ENCODE data around the gene ZNF780A. TPM values are rescaled to one million over a fixed set of nuclear protein-coding genes. Genes with fewer than 3 reads are reported as not detected.

The ZNF780A gene
- total and polyA plus RNA-seq, 2 donors (not counting 1 experiment from before 2014, with no cell fraction given) = 14.7 to 17.3 TPM

GRCh38 chr19:40055832-40056504 is 34.8 kb downstream of the ZNF780A start, which contains the start of gene ZNF780B:
TSS of gene ZNF780B (minus strand) at chr19:40056231. CDS start at chr19:40050332, 5,899 bp downstream.
- Histone ChIP-seq H3K36me3 (ENCODE audit: control insufficient read depth, insufficient read depth, low read length) (no peaks in the 10 kb centered on the region), H3K4me2 (ENCODE audit: extremely low read depth, insufficient read depth, low read length) (peak within 1 kb of the TSS; percentile 99), H2AFZ (ENCODE audit: low read length) (peak within 1 kb of the TSS; percentile 97), H4K20me1 (ENCODE audit: control insufficient read depth, extremely low read depth, insufficient read depth, low read length) (no peaks in the 10 kb centered on the region), H3K27me3 (ENCODE audit: control insufficient read depth, insufficient read depth, low read length) (no peaks in the 10 kb centered on the region), H3K9me3 (ENCODE audit: control insufficient read depth, insufficient read depth, low read depth, low read length) (no peaks in the 10 kb centered on the region), H3K4me3 (replicated peaks in 1 of 4; ENCODE audit: control extremely low read depth in 1 of 4, insufficient read depth in 1 of 4, low read depth in 3 of 4, low read length in 4 of 4) (peak within 1 kb of the TSS; percentile 85 to 93 (median 91)), H3K27ac (ENCODE audit: insufficient read depth, low read length) (peak within 1 kb of the TSS; percentile 78), H3K9ac (ENCODE audit: insufficient read depth, low read length) (peak within 1 kb of the TSS; percentile 77), H3K79me2 (ENCODE audit: control insufficient read depth, insufficient read depth, low read length) (peaks cover 12% of the 10 kb centered on the region), H3K4me1 (ENCODE audit: control insufficient read depth, extremely low read depth, insufficient read depth, low read length) (no peaks in the 10 kb centered on the region)
- TF ChIP-seq CTCF (conservative IDR thresholded peaks at IDR 0.05 in 1 of 2, IDR thresholded peaks at IDR 0.05 in 1 of 2; ENCODE audit: low read depth in 1 of 2, low read length in 2 of 2) = no peak
- TF ChIP-seq EZH2 (IDR thresholded peaks at IDR 0.05; ENCODE audit: low read length, missing control alignments) = no peak
- peak; percentile 58 to 61 for DNase-seq (ENCODE audit: low read depth in 2 of 2)

- TF ChIP-seq EZH2 (IDR thresholded peaks at IDR 0.05; ENCODE audit: low read length, missing control alignments) (no peak), CTCF (conservative IDR thresholded peaks at IDR 0.05 in 1 of 2, IDR thresholded peaks at IDR 0.05 in 1 of 2; ENCODE audit: low read depth in 1 of 2, low read length in 2 of 2) (no peak)
- Histone ChIP-seq H3K27ac (ENCODE audit: insufficient read depth, low read length) (no peak overlapping the region), H3K27me3 (ENCODE audit: control insufficient read depth, insufficient read depth, low read length) (no peaks in the 10 kb centered on the region), H4K20me1 (ENCODE audit: control insufficient read depth, extremely low read depth, insufficient read depth, low read length) (no peaks in the 10 kb centered on the region), H3K4me1 (ENCODE audit: control insufficient read depth, extremely low read depth, insufficient read depth, low read length) (no peaks in the 10 kb centered on the region), H3K79me2 (ENCODE audit: control insufficient read depth, insufficient read depth, low read length) (peaks cover 12% of the 10 kb centered on the region), H3K36me3 (ENCODE audit: control insufficient read depth, insufficient read depth, low read length) (no peaks in the 10 kb centered on the region), H3K9me3 (ENCODE audit: control insufficient read depth, insufficient read depth, low read depth, low read length) (no peaks in the 10 kb centered on the region), H2AFZ (ENCODE audit: low read length) (peak overlapping the region; percentile 97), H3K4me2 (ENCODE audit: extremely low read depth, insufficient read depth, low read length) (peak overlapping the region; percentile 99), H3K4me3 (replicated peaks in 1 of 4; ENCODE audit: control extremely low read depth in 1 of 4, insufficient read depth in 1 of 4, low read depth in 3 of 4, low read length in 4 of 4) (peak overlapping the region; percentile 85 to 93 (median 91)), H3K9ac (ENCODE audit: insufficient read depth, low read length) (peak overlapping the region; percentile 77)
- no peak for DNase-seq (ENCODE audit: low read depth in 2 of 2)
Measured at GRCh38 chr19:40055049-40055448, 35.7 kb downstream of the ZNF780A start.

GRCh38 chr19:40054632-40055031 is 36.1 kb downstream of the ZNF780A start:
- no peaks in the 10 kb centered on the region for H3K27me3 ChIP-seq (ENCODE audit: control insufficient read depth, insufficient read depth, low read length)
- no peaks in the 10 kb centered on the region for H3K36me3 ChIP-seq (ENCODE audit: control insufficient read depth, insufficient read depth, low read length)
- no peak overlapping the region for H3K9ac ChIP-seq (ENCODE audit: insufficient read depth, low read length)
- peak overlapping the region in 3 of 4 experiments; percentile 85 to 92 (median 90) for H3K4me3 ChIP-seq (replicated peaks in 1 of 4; ENCODE audit: control extremely low read depth in 1 of 4, insufficient read depth in 1 of 4, low read depth in 3 of 4, low read length in 4 of 4)
- H3K79me2 ChIP-seq (ENCODE audit: control insufficient read depth, insufficient read depth, low read length) = peaks cover 12% of the 10 kb centered on the region
- H4K20me1 ChIP-seq (ENCODE audit: control insufficient read depth, extremely low read depth, insufficient read depth, low read length) = no peaks in the 10 kb centered on the region
- H3K9me3 ChIP-seq (ENCODE audit: control insufficient read depth, insufficient read depth, low read depth, low read length) = no peaks in the 10 kb centered on the region
- H3K4me2 ChIP-seq (ENCODE audit: extremely low read depth, insufficient read depth, low read length) = peak overlapping the region; percentile 99
- DNase-seq (ENCODE audit: low read depth in 2 of 2) = no peak
- no peak overlapping the region for H3K27ac ChIP-seq (ENCODE audit: insufficient read depth, low read length)
- TF ChIP-seq EZH2 (IDR thresholded peaks at IDR 0.05; ENCODE audit: low read length, missing control alignments) (no peak), CTCF (conservative IDR thresholded peaks at IDR 0.05 in 1 of 2, IDR thresholded peaks at IDR 0.05 in 1 of 2; ENCODE audit: low read depth in 1 of 2, low read length in 2 of 2) (no peak)
- no peak overlapping the region for H2AFZ ChIP-seq (ENCODE audit: low read length)
- no peaks in the 10 kb centered on the region for H3K4me1 ChIP-seq (ENCODE audit: control insufficient read depth, extremely low read depth, insufficient read depth, low read length)
